Right lobe of liver (tissue), 6 donors: Measurements from ENCODE around the gene SRRM1. TPM values are rescaled to one million over a fixed set of nuclear protein-coding genes. Genes with fewer than 3 reads are reported as not detected.
"Not testable (repeated sequence)": the region's sequence is repeated elsewhere in the genome, so short reads cannot be mapped to it uniquely, and the experiment has no call there.

ENCODE experiments used
- ATAC-seq, 4 donors: fragments of 200-7000 bp; cut with Tn5 transposase; one replicate each; pipeline ENCODE4 v1.9.1; 2020; ENCODE audit warnings: mild to moderate bottlenecking in 4 of 4, moderate library complexity in 4 of 4
- DNase-seq, 3 donors: peaks; one replicate each; pipeline ENCODE4 v3.0.0-alpha.2; 2020
- H3K27ac ChIP-seq, 3 donors: fragments of 200-600 bp; one replicate each; pipeline ENCODE4 v1.8.0; 2022
- H3K27me3 ChIP-seq, 2 donors: fragments of 200-600 bp; one replicate each; pipeline ENCODE4 v1.8.0; 2022
- H3K36me3 ChIP-seq, 4 donors: fragments of 200-600 bp; sonication (generic) in 1 of 4; one replicate each; pipeline versions ENCODE4 v1.5.1 to v1.8.0; 2017 to 2022; ENCODE audit warnings: control low read depth in 1 of 4
- H3K4me1 ChIP-seq, 4 donors: fragments of 200-600 bp; sonication (generic) in 1 of 4; one replicate each; pipeline versions ENCODE4 v1.5.1 to v1.8.0; 2017 to 2022; ENCODE audit warnings: control low read depth in 1 of 4
- H3K4me3 ChIP-seq, 3 donors: fragments of 200-600 bp; one replicate each; pipeline ENCODE4 v1.8.0; 2022
- H3K9me3 ChIP-seq, 4 donors: fragments of 200-600 bp; sonication (generic) in 1 of 4; one replicate each; pipeline versions ENCODE4 v1.5.1 to v1.8.0; 2017 to 2022; ENCODE audit warnings: control low read depth in 1 of 4
- CTCF ChIP-seq, 4 donors: fragments of 200-600 bp in 3 of 4; fragments of 450-650 bp in 1 of 4; IDR thresholded peaks; one replicate each; pipeline versions ENCODE4 v1.5.1 to v1.8.0; 2016 to 2022; ENCODE audit warnings: antibody characterized with exemption in 4 of 4, mild to moderate bottlenecking in 2 of 4
- POLR2A ChIP-seq: fragments of 450-650 bp; IDR thresholded peaks from one replicate; pipeline ENCODE4 v1.6.1; 2017; ENCODE audit warnings: antibody characterized with exemption, mild to moderate bottlenecking
- WGBS: methylation state at CpG from one replicate; pipeline ENCODE4 v1.1.6; 2018; ENCODE audit warnings: low coverage, low lambda C conversion rate; ENCODE audit not compliant: insufficient coverage; ENCODE audit errors: missing lambda C conversion rate; 5-methylcytosine and 5-hydroxymethylcytosine counted together
- intact Hi-C, 2 donors: fragments of 100-400 bp; cut with DNase I; formaldehyde crosslinking; loops; one replicate each; pipeline versions ENCODE4 v1.11.2 to v1.14.1; 2022
- total RNA-seq, 6 experiments: library from RNA; depleted of rRNA in 2 of 6; stranded (reverse); fragments of >200 nt in 2 of 6; fragmentation: NEBNext Ultra II Directional in 3 of 6; extraction: Animal tissue kit (Norgen Biotek cat#: 25700) in 3 of 6; gene quantifications; one replicate each; pipeline versions ENCODE4 v1.1.0 to v1.2.4, GENCODE V29; 2016 to 2023
- donor health status: DM: no; HTN: yes; CAD: no.
- donor health status: DM: no; HTN: no; CAD: no.
- donor health status: DM: no; HTN: no; CAD: no.
- donor health status: DM: no; HTN: yes; CAD: no.
- donor health status: DM: no; HTN: yes; CAD: no.

The SRRM1 gene
- total RNA-seq, 6 experiments from 2014 or later = 41.1 to 52.0 (median 44.9) TPM

GRCh38 chr1:24702511-24703293 is 59.6 kb downstream of the SRRM1 start:
- TF ChIP-seq POLR2A (no peak), CTCF (IDR thresholded peaks at IDR 0.05) (no peak)
- no peaks in the 10 kb centered on the region for H3K27me3 ChIP-seq
- H3K4me3 ChIP-seq = no peak overlapping the region
- DNase-seq = no peak
- 88% methylated on average over 4 of the region's 8 CpGs for WGBS
- no peaks in the 10 kb centered on the region for H3K9me3 ChIP-seq
- no peaks in the 10 kb centered on the region for H3K36me3 ChIP-seq
- H3K27ac ChIP-seq = no peak overlapping the region
- intact Hi-C loops = no loop called here
- no peak for ATAC-seq
- peaks cover 0 to 7% (median 3%) of the 10 kb centered on the region in 4 donors for H3K4me1 ChIP-seq

GRCh38 chr1:24704411-24705259 is 61.5 kb downstream of the SRRM1 start:
- TF ChIP-seq POLR2A (no peak), CTCF (IDR thresholded peaks at IDR 0.05) (no peak)
- intact Hi-C loops = no loop called here
- Histone ChIP-seq H3K9me3 (no peaks in the 10 kb centered on the region), H3K27me3 (no peaks in the 10 kb centered on the region), H3K27ac (peak overlapping the region in 2 of 3 donors; percentile 77 to 89), H3K36me3 (no peaks in the 10 kb centered on the region), H3K4me1 (peaks cover 0 to 7% (median 3%) of the 10 kb centered on the region in 4 donors), H3K4me3 (no peak overlapping the region)
- ATAC-seq = no peak
- no peak for DNase-seq
- 81% methylated on average over 11 of the region's 16 CpGs for WGBS

GRCh38 chr1:24705260-24706073 is 62.4 kb downstream of the SRRM1 start:
- 15% methylated on average over 16 of the region's 18 CpGs for WGBS
- Histone ChIP-seq H3K36me3 (no peaks in the 10 kb centered on the region), H3K27me3 (no peaks in the 10 kb centered on the region), H3K4me1 (peaks cover 0 to 7% (median 3%) of the 10 kb centered on the region in 4 donors), H3K27ac (peak overlapping the region; percentile 43 to 89 (median 77)), H3K4me3 (peak overlapping the region; percentile 12 to 49 (median 35)), H3K9me3 (no peaks in the 10 kb centered on the region)
- DNase-seq = peak; percentile 86 to 94 (median 92)
- intact Hi-C loops = no loop called here
- peak; percentile 97 to 99 (median 98) for ATAC-seq
- TF ChIP-seq CTCF (IDR thresholded peaks at IDR 0.05) = peak in 2 of 4 donors; percentile 14 to 16
- no peak for TF ChIP-seq POLR2A

- peak overlapping the region; percentile 43 to 89 (median 77) for H3K27ac ChIP-seq
- intact Hi-C loops = not testable (repeated sequence)
These were observed 62.9 kb downstream of the SRRM1 start for GRCh38 chr1:24706074-24706389.

More at GRCh38 chr1:24706074-24706389, 62.9 kb downstream of the SRRM1 start:
- not testable (repeated sequence) for H3K9me3 ChIP-seq, DNase-seq, H3K27me3 ChIP-seq, H3K4me1 ChIP-seq, ATAC-seq, H3K36me3 ChIP-seq
- H3K4me3 ChIP-seq = peak overlapping the region in 2 of 3 donors; percentile 35 to 49
- 88% methylated on average over 9 of the region's 9 CpGs for WGBS
